Neuronal stem cell (in vitro differentiated cells): Measurements from ENCODE around the gene KLF5.
"Not testable (repeated sequence)": the region's sequence is repeated elsewhere in the genome, so short reads cannot be mapped to it uniquely, and the experiment has no call there.

ENCODE experiments used
- DNase-seq: peaks from one replicate; pipeline ENCODE4 v3.0.0-alpha.2; 2013; ENCODE audit warnings: low spot score
- H2AFZ ChIP-seq: one replicate; pipeline ENCODE4 v1.6.1; 2013; ENCODE audit warnings: mild to moderate bottlenecking, low read length, inconsistent platforms
- H2AK5ac ChIP-seq: 2 replicates; pipeline ENCODE4 v1.6.1; 2013; ENCODE audit warnings: low read depth, mild to moderate bottlenecking, inconsistent platforms, low read length, moderate library complexity, mixed read lengths
- H2BK120ac ChIP-seq: 2 replicates; pipeline ENCODE4 v1.6.1; 2013; ENCODE audit warnings: low read depth, mild to moderate bottlenecking, inconsistent platforms, low read length, moderate library complexity, mixed read lengths
- H2BK12ac ChIP-seq: one replicate; pipeline ENCODE4 v1.6.1; 2013; ENCODE audit warnings: low read length, inconsistent platforms
- H2BK15ac ChIP-seq: 2 replicates; pipeline ENCODE4 v1.6.1; 2013; ENCODE audit warnings: mild to moderate bottlenecking, low read length, inconsistent platforms, mixed read lengths
- H2BK5ac ChIP-seq: one replicate; pipeline ENCODE4 v1.6.1; 2013; ENCODE audit warnings: inconsistent platforms, mild to moderate bottlenecking, low read length, moderate library complexity
- H3K14ac ChIP-seq: one replicate; pipeline ENCODE4 v1.6.1; 2013; ENCODE audit warnings: low read length, inconsistent platforms
- H3K18ac ChIP-seq: 2 replicates; pipeline ENCODE4 v1.6.1; 2013; ENCODE audit warnings: low read length, inconsistent platforms
- H3K23ac ChIP-seq: 2 replicates; pipeline ENCODE4 v1.6.1; 2013; ENCODE audit warnings: low read depth, mild to moderate bottlenecking, mixed read lengths, low read length, inconsistent platforms; ENCODE audit not compliant: poor library complexity
- H3K27ac ChIP-seq: replicated peaks from 3 replicates; pipeline ENCODE4 v1.5.1; 2013; ENCODE audit warnings: low read length, inconsistent platforms
- H3K27me3 ChIP-seq, 3 experiments: 2 replicates each; pipeline ENCODE4 v1.6.1; 2013; ENCODE audit warnings: low read length in 3 of 3, mild to moderate bottlenecking in 2 of 3, inconsistent platforms in 1 of 3, low read depth in 1 of 3, mixed read lengths in 1 of 3, moderate library complexity in 1 of 3; ENCODE audit not compliant: control insufficient read depth in 3 of 3, insufficient read depth in 3 of 3
- H3K36me3 ChIP-seq, 2 donors: replicated peaks in 1 of 2; 2 replicates each; pipeline ENCODE4 v1.6.1; 2013; ENCODE audit warnings: low read length in 2 of 2; ENCODE audit not compliant: control insufficient read depth in 2 of 2, insufficient read depth in 2 of 2
- H3K4ac ChIP-seq: 2 replicates; pipeline ENCODE4 v1.6.1; 2013; ENCODE audit warnings: inconsistent platforms, mild to moderate bottlenecking, low read length, moderate library complexity
- H3K4me1 ChIP-seq, 2 donors: 1 replicate in 1 of 2; 2 replicates in 1 of 2; pipeline ENCODE4 v1.6.1; 2013; ENCODE audit warnings: low read length in 2 of 2, low read depth in 1 of 2; ENCODE audit not compliant: control insufficient read depth in 2 of 2, insufficient read depth in 1 of 2
- H3K4me2 ChIP-seq: one replicate; pipeline ENCODE4 v1.6.1; 2013; ENCODE audit warnings: mild to moderate bottlenecking, low read length, inconsistent platforms; ENCODE audit not compliant: insufficient read depth, poor library complexity, severe bottlenecking
- H3K4me3 ChIP-seq, 2 donors: 2 replicates each; pipeline ENCODE4 v1.5.1; 2013; ENCODE audit warnings: low read length in 2 of 2, mild to moderate bottlenecking in 2 of 2, inconsistent platforms in 1 of 2, moderate library complexity in 1 of 2
- H3K79me1 ChIP-seq: one replicate; pipeline ENCODE4 v1.6.1; 2013; ENCODE audit warnings: low read depth, mild to moderate bottlenecking, inconsistent platforms, low read length, moderate library complexity
- H3K9ac ChIP-seq: one replicate; pipeline ENCODE4 v1.6.1; 2013; ENCODE audit warnings: mild to moderate bottlenecking, low read depth, low read length, inconsistent platforms; ENCODE audit not compliant: poor library complexity
- H3K9me3 ChIP-seq, 2 donors: replicated peaks in 1 of 2; 2 replicates each; pipeline versions ENCODE3 to v1.6.1; 2013; ENCODE audit warnings: low read length in 2 of 2, mild to moderate bottlenecking in 2 of 2, inconsistent platforms in 1 of 2, low read depth in 1 of 2, mixed read lengths in 1 of 2, moderate library complexity in 1 of 2; ENCODE audit not compliant: control insufficient read depth in 2 of 2, insufficient read depth in 1 of 2
- H4K8ac ChIP-seq: one replicate; pipeline ENCODE4 v1.6.1; 2013; ENCODE audit warnings: low read depth, mild to moderate bottlenecking, inconsistent platforms, low read length, moderate library complexity
- H4K91ac ChIP-seq: one replicate; pipeline ENCODE4 v1.6.1; 2013; ENCODE audit warnings: low read length, low read depth, mild to moderate bottlenecking, inconsistent platforms; ENCODE audit not compliant: poor library complexity
- WGBS, 2 donors: extraction: QIAGEN DNeasy Blood & Tissue Kit; methylation state at CpG; one replicate each; pipeline ENCODE4 v1.1.7; 2013; ENCODE audit warnings: missing lambda C conversion rate in 2 of 2, mixed read lengths in 1 of 2; ENCODE audit not compliant: insufficient read length in 2 of 2, insufficient replicate concordance in 1 of 2; ENCODE audit errors: extremely low coverage in 2 of 2; 5-methylcytosine and 5-hydroxymethylcytosine counted together

Gene KLF5

DNA sequence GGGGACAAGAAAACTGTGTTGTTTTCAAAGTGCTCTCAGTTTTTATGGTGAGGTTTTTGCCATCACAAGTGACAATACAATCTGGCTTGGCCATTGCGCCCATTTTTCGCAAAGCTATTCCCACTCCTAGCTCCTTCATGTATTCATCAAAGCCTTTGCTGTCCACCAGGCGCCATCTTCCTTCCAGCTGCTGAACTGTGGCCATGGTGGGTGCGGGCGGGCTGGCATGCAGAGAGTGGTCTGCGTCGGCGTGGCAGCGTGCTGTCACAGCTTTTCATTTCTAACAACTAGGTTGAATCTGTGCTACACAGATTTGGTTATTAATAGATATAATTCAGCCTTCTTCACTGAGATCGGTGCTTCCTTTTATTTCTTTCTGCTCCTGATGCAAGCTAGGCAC lies 42.0 kb downstream of the KLF5 start:
- not testable (repeated sequence) for H3K27me3 ChIP-seq, H2BK12ac ChIP-seq, H3K4me1 ChIP-seq, H3K9ac ChIP-seq, H4K91ac ChIP-seq, H3K27ac ChIP-seq, H2BK5ac ChIP-seq, H3K4me3 ChIP-seq, H3K4ac ChIP-seq, H2BK120ac ChIP-seq, H2BK15ac ChIP-seq, H3K9me3 ChIP-seq, H3K4me2 ChIP-seq, H2AK5ac ChIP-seq, DNase-seq, H4K8ac ChIP-seq, H2AFZ ChIP-seq, H3K23ac ChIP-seq, H3K79me1 ChIP-seq, H3K14ac ChIP-seq, H3K18ac ChIP-seq, H3K36me3 ChIP-seq
- WGBS, 2 donors, result no CpG with 5 or more reads among the region's 10 CpGs

DNA sequence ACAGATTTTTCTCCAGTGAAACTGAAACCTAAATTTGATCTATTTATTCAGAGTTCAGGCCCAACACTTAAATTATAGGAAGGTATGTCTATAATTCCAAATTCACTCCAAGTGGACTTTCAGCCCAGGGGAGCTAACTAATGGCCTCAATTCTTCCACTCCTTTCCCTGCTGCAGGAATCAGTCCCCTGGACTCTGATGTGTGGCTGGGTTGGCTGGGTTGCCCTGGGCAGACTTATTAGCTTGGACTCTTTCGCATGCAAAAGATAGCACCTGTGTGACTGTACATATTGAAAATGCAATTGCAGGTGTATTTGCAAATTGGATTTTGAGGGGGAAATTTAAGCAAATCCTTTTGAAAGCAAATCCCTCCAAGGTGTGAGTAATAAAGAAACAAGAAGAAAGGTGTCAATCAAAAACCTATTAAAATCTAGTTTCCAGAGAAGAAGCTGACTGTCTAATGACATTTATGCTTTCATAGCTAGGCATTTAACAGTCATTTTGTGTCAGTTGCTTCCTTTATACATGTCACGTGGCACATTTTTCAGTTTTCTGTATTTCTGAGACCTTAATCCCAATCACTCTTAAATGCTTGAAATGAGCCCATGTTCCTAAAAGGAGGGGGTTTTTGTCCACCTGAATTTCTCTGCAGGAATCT lies 42.7 kb downstream of the KLF5 start:
- no peak overlapping the region for H2AK5ac ChIP-seq
- H2BK12ac ChIP-seq, result no peak overlapping the region
- H3K14ac ChIP-seq, result no peak overlapping the region
- H3K4me3 ChIP-seq, result no peak overlapping the region
- no peak overlapping the region for H2AFZ ChIP-seq
- no peak overlapping the region for H4K8ac ChIP-seq
- no peak overlapping the region for H2BK120ac ChIP-seq
- H3K36me3 ChIP-seq, result no peaks in the 10 kb centered on the region
- H4K91ac ChIP-seq, result no peak overlapping the region
- no peak overlapping the region for H2BK15ac ChIP-seq
- H3K4me2 ChIP-seq, result no peak overlapping the region
- H3K9me3 ChIP-seq, result no peaks in the 10 kb centered on the region
- no peak overlapping the region for H3K27ac ChIP-seq
- no peaks in the 10 kb centered on the region for H3K79me1 ChIP-seq
- no peak overlapping the region for H3K23ac ChIP-seq
- no peaks in the 10 kb centered on the region for H3K27me3 ChIP-seq
- WGBS, 2 donors, result no CpG with 5 or more reads among the region's 2 CpGs
- no peak overlapping the region for H3K9ac ChIP-seq
- H3K4ac ChIP-seq, result no peak overlapping the region
- H3K4me1 ChIP-seq, result no peaks in the 10 kb centered on the region
- H2BK5ac ChIP-seq, result no peak overlapping the region
- DNase-seq, result no peak
- H3K18ac ChIP-seq, result no peak overlapping the region

DNA sequence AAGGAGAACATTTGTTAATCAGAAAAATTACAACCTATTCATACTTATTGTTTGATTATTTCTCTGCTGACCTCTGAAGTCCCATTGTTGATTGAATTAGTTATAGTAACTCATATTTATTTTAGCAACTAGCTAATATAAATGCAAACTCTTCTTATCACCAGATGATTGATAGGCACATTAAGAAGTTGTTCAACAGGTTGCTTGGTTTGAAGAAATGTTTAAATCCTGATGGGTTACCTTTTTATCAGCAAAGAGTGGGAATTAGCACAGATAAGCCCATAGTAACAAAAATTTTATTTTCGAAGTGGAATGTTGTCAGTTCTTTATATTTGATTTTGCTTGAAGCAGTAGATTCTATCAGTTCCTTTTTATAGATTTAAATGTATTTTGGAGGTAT lies 44.4 kb downstream of the KLF5 start:
- H2BK120ac ChIP-seq, result no peak overlapping the region
- no peaks in the 10 kb centered on the region for H3K4me1 ChIP-seq
- H3K18ac ChIP-seq, result no peak overlapping the region
- H2AK5ac ChIP-seq, result no peak overlapping the region
- no peak overlapping the region for H3K4me2 ChIP-seq
- H2BK15ac ChIP-seq, result no peak overlapping the region
- H4K91ac ChIP-seq, result no peak overlapping the region
- no peak overlapping the region for H2BK12ac ChIP-seq
- no peak overlapping the region for H2AFZ ChIP-seq
- no CpG with 5 or more reads among the region's 1 CpG for WGBS, 2 donors
- no peak overlapping the region for H3K27ac ChIP-seq
- H3K9me3 ChIP-seq, result no peaks in the 10 kb centered on the region
- no peak overlapping the region for H3K4me3 ChIP-seq
- no peak overlapping the region for H3K23ac ChIP-seq
- H3K4ac ChIP-seq, result no peak overlapping the region
- H3K9ac ChIP-seq, result no peak overlapping the region
- H3K36me3 ChIP-seq, result no peaks in the 10 kb centered on the region
- no peak overlapping the region for H2BK5ac ChIP-seq
- H3K79me1 ChIP-seq, result no peaks in the 10 kb centered on the region
- H3K27me3 ChIP-seq, result no peaks in the 10 kb centered on the region
- H4K8ac ChIP-seq, result no peak overlapping the region
- no peak overlapping the region for H3K14ac ChIP-seq
- DNase-seq, result no peak

DNA sequence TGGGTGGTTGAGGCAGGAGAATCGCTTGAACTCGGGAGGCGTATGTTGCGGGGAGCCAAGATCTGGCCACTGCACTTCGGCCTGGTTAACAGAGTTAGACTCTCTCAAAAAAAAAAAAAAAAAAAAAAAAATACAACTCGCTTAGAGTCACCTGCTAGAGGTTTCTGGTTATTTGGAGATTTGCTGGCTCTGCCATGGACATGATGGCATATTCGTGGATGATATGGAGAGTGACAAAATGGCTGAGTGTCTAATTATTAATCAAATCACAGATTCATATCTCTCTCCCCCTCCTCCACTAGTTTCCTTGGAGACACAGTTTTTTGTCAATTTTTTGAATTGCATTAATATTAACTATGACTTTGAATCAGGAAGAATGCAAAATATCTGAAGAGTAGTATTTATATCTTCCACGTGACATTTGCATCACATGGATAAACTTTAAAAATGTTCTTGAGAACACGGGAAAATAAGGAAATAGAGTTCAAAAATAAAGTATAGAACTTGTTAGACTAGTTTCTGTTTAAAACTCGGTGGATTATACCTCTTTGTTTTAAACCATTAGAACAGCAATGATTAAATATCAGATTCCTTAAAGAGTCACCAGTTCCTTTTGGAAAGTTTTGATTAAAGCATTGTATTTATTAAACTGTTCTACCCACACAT lies 47.8 kb downstream of the KLF5 start:
- H2BK5ac ChIP-seq, result no peak overlapping the region
- no peaks in the 10 kb centered on the region for H3K4me1 ChIP-seq
- no peak overlapping the region for H3K14ac ChIP-seq
- H2BK120ac ChIP-seq, result no peak overlapping the region
- no peak overlapping the region for H3K23ac ChIP-seq
- DNase-seq, result no peak
- H4K8ac ChIP-seq, result no peak overlapping the region
- H4K91ac ChIP-seq, result no peak overlapping the region
- H3K9ac ChIP-seq, result no peak overlapping the region
- H2BK12ac ChIP-seq, result no peak overlapping the region
- H3K9me3 ChIP-seq, result no peaks in the 10 kb centered on the region
- no CpG with 5 or more reads among the region's 10 CpGs for WGBS, 2 donors
- H3K36me3 ChIP-seq, result no peaks in the 10 kb centered on the region
- no peak overlapping the region for H3K18ac ChIP-seq
- no peak overlapping the region for H3K4ac ChIP-seq
- no peak overlapping the region for H2AK5ac ChIP-seq
- no peaks in the 10 kb centered on the region for H3K27me3 ChIP-seq
- no peak overlapping the region for H2AFZ ChIP-seq
- H3K27ac ChIP-seq, result no peak overlapping the region
- no peak overlapping the region for H3K4me2 ChIP-seq
- no peak overlapping the region for H2BK15ac ChIP-seq
- H3K4me3 ChIP-seq, result no peak overlapping the region
- H3K79me1 ChIP-seq, result no peaks in the 10 kb centered on the region
